CD14-positive monocyte (primary cell): ENCODE measurements around the gene SIGLEC9. TPM values are rescaled to one million over a fixed set of nuclear protein-coding genes. Genes with fewer than 3 reads are reported as not detected.

Source experiments
- DNase-seq, 3 donors: peaks; one replicate each; pipeline ENCODE4 v3.0.0-alpha.2; 2011 to 2022
- H2AFZ ChIP-seq: 2 replicates; pipeline ENCODE4 v1.6.0; 2012; ENCODE audit warnings: mild to moderate bottlenecking, low read depth, low read length, inconsistent platforms; ENCODE audit not compliant: insufficient read depth, poor library complexity, severe bottlenecking
- H3K27ac ChIP-seq, 2 donors: 1 replicate in 1 of 2; 2 replicates in 1 of 2; pipeline ENCODE4 v1.5.1; 2012 to 2013; ENCODE audit warnings: low read length in 2 of 2, control low read depth in 1 of 2, inconsistent platforms in 1 of 2, low read depth in 1 of 2, mild to moderate bottlenecking in 1 of 2
- H3K27me3 ChIP-seq, 2 donors: one replicate each; pipeline versions ENCODE4 v1.6.0 to v1.6.1; 2011 to 2013; ENCODE audit warnings: low read length in 2 of 2; ENCODE audit not compliant: control insufficient read depth in 2 of 2, insufficient read depth in 2 of 2
- H3K36me3 ChIP-seq, 2 donors: replicated peaks in 1 of 2; 1 replicate in 1 of 2; 2 replicates in 1 of 2; pipeline versions ENCODE4 v1.5.1 to v1.6.1; 2012 to 2013; ENCODE audit warnings: low read length in 2 of 2, control low read depth in 1 of 2, inconsistent platforms in 1 of 2, mild to moderate bottlenecking in 1 of 2; ENCODE audit not compliant: insufficient read depth in 2 of 2, control insufficient read depth in 1 of 2
- H3K4me1 ChIP-seq, 2 donors: 1 replicate in 1 of 2; 2 replicates in 1 of 2; pipeline versions ENCODE4 v1.5.1 to v1.6.1; 2012 to 2013; ENCODE audit warnings: low read length in 2 of 2, control low read depth in 1 of 2, inconsistent platforms in 1 of 2, mild to moderate bottlenecking in 1 of 2, moderate library complexity in 1 of 2; ENCODE audit not compliant: insufficient read depth in 2 of 2, control insufficient read depth in 1 of 2
- H3K4me2 ChIP-seq: replicated peaks from 2 replicates; pipeline ENCODE3; 2012; ENCODE audit warnings: low read length, moderate library complexity, mild to moderate bottlenecking; ENCODE audit not compliant: poor library complexity, severe bottlenecking; ENCODE audit errors: extremely low read depth
- H3K4me3 ChIP-seq, 3 experiments: fragments of 200-600 bp in 1 of 3; sonication (generic) in 1 of 3; replicated peaks in 1 of 3; 1 replicate in 2 of 3; 2 replicates in 1 of 3; pipeline ENCODE4 v1.5.1; 2011 to 2013; ENCODE audit warnings: low read length in 3 of 3, mild to moderate bottlenecking in 3 of 3, control low read depth in 2 of 3, low read depth in 2 of 3, inconsistent platforms in 1 of 3, moderate library complexity in 1 of 3
- H3K79me2 ChIP-seq: 2 replicates; pipeline ENCODE4 v1.6.0; 2012; ENCODE audit warnings: mild to moderate bottlenecking, control low read depth, inconsistent platforms, low read length, moderate library complexity; ENCODE audit not compliant: insufficient read depth
- H3K9ac ChIP-seq: 2 replicates; pipeline ENCODE4 v1.6.0; 2017; ENCODE audit warnings: low read length, mild to moderate bottlenecking; ENCODE audit not compliant: insufficient read depth, poor library complexity, severe bottlenecking
- H3K9me3 ChIP-seq, 2 donors: replicated peaks in 1 of 2; 1 replicate in 1 of 2; 2 replicates in 1 of 2; pipeline versions ENCODE4 v1.5.1 to v1.6.1; 2012 to 2013; ENCODE audit warnings: low read length in 2 of 2, control low read depth in 1 of 2; ENCODE audit not compliant: control insufficient read depth in 1 of 2, insufficient read depth in 1 of 2
- H4K20me1 ChIP-seq: 2 replicates; pipeline ENCODE4 v1.6.0; 2012; ENCODE audit warnings: mild to moderate bottlenecking, low read length, control low read depth, moderate library complexity; ENCODE audit not compliant: insufficient read depth
- H3K27ac Mint-ChIP-seq, 7 donors: one replicate each; pipeline ENCODE4 v1.8.0; 2020; ENCODE audit warnings: mild to moderate bottlenecking in 7 of 7, mixed read lengths in 7 of 7, moderate library complexity in 6 of 7, inconsistent platforms in 2 of 7
- H3K27me3 Mint-ChIP-seq, 3 donors: one replicate each; pipeline ENCODE4 v1.8.0; 2021 to 2022; ENCODE audit warnings: low read depth in 3 of 3, mild to moderate bottlenecking in 3 of 3, mixed read lengths in 3 of 3, moderate library complexity in 3 of 3, inconsistent platforms in 1 of 3
- H3K36me3 Mint-ChIP-seq, 2 donors: one replicate each; pipeline ENCODE4 v1.8.0; 2020; ENCODE audit warnings: mixed read lengths in 2 of 2, inconsistent platforms in 1 of 2, mild to moderate bottlenecking in 1 of 2
- H3K4me1 Mint-ChIP-seq: one replicate; pipeline ENCODE4 v1.8.0; 2020; ENCODE audit warnings: mild to moderate bottlenecking, mixed read lengths
- H3K4me3 Mint-ChIP-seq, 2 donors: one replicate each; pipeline ENCODE4 v1.8.0; 2020; ENCODE audit warnings: mild to moderate bottlenecking in 2 of 2, mixed read lengths in 2 of 2, moderate library complexity in 1 of 2
- H3K9me3 Mint-ChIP-seq, 7 donors: one replicate each; pipeline ENCODE4 v1.8.0; 2020 to 2022; ENCODE audit warnings: mixed read lengths in 7 of 7, mild to moderate bottlenecking in 6 of 7, moderate library complexity in 6 of 7, inconsistent platforms in 2 of 7
- WGBS: methylation state at CpG from one replicate; pipeline ENCODE4 v1.1.5; 2013; ENCODE audit warnings: missing lambda C conversion rate; ENCODE audit not compliant: insufficient coverage; 5-methylcytosine and 5-hydroxymethylcytosine counted together
- intact Hi-C, 2 donors: fragments of 100-400 bp; cut with micrococcal nuclease; formaldehyde crosslinking; loops; one replicate each; pipeline versions ENCODE4 v1.15.0 to v1.15.1; 2023
- polyA plus RNA-seq, 3 donors: library from polyadenylated mRNA; depleted of rRNA in 1 of 3; unstranded in 2 of 3; stranded (reverse) in 1 of 3; fragments of 300-500 nt in 2 of 3; fragments of >200 nt in 1 of 3; fragmentation: Illumina TruSeq in 2 of 3; gene quantifications; 1 replicate in 2 of 3; 2 replicates in 1 of 3; pipeline ENCODE4 v1.2.3, GENCODE V29; 2012 to 2021
- TF ChIP-seq, protein P1 (sequence below): fragments of 200-600 bp; IDR thresholded peaks from one replicate; pipeline ENCODE4 v1.8.0; 2022; ENCODE audit warnings: antibody characterized with exemption, mild to moderate bottlenecking

Gene SIGLEC9
- polyA plus RNA-seq, 3 donors: 87.5 to 137 (median 133) TPM

DNA sequence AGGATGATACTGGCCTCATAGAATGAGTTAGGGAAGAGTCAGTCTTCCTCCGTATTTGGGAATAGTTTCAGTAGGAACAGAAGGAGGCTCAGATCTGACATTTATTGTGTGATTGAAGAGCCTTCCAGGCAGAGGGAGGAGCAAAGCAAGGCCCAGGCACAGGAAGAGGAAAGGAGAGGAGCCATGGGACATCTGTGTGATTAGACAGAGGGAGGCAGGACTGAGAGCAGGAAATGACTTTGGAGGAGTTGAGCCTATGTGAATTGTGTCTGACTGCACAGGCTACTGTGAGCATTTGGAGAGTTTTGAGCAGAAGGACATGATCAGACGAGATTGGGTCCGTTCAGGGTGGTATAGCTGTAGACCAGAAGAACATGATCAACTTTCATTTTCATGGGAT, 25.9 kb downstream of the SIGLEC9 start:
- peaks cover 63% of the 10 kb centered on the region for H3K79me2 ChIP-seq
- Mint-ChIP-seq H3K4me1 (peaks cover 53% of the 10 kb centered on the region), H3K4me3 (no peak overlapping the region), H3K9me3 (peaks cover 0 to 5% (median 0%) of the 10 kb centered on the region in 7 donors), H3K27ac (no peak overlapping the region), H3K27me3 (peaks cover 0 to 4% (median 2%) of the 10 kb centered on the region in 3 donors), H3K36me3 (peaks cover 80 to 91% of the 10 kb centered on the region in 2 donors)
- H3K4me1 ChIP-seq: peaks cover 38 to 56% of the 10 kb centered on the region in 2 donors
- WGBS: 92% methylated on average over 3 of the region's 3 CpGs
- TF ChIP-seq, protein P1, sequence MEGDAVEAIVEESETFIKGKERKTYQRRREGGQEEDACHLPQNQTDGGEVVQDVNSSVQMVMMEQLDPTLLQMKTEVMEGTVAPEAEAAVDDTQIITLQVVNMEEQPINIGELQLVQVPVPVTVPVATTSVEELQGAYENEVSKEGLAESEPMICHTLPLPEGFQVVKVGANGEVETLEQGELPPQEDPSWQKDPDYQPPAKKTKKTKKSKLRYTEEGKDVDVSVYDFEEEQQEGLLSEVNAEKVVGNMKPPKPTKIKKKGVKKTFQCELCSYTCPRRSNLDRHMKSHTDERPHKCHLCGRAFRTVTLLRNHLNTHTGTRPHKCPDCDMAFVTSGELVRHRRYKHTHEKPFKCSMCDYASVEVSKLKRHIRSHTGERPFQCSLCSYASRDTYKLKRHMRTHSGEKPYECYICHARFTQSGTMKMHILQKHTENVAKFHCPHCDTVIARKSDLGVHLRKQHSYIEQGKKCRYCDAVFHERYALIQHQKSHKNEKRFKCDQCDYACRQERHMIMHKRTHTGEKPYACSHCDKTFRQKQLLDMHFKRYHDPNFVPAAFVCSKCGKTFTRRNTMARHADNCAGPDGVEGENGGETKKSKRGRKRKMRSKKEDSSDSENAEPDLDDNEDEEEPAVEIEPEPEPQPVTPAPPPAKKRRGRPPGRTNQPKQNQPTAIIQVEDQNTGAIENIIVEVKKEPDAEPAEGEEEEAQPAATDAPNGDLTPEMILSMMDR: no peak
- H3K9ac ChIP-seq: no peak overlapping the region
- H3K4me3 ChIP-seq: no peak overlapping the region
- H3K27me3 ChIP-seq: no peaks in the 10 kb centered on the region
- no peak overlapping the region for H2AFZ ChIP-seq
- no peaks in the 10 kb centered on the region for H3K9me3 ChIP-seq
- no peak overlapping the region for H3K27ac ChIP-seq
- intact Hi-C loops: no loop called here
- H3K36me3 ChIP-seq: peaks cover 64 to 83% of the 10 kb centered on the region in 2 donors
- no peak overlapping the region for H3K4me2 ChIP-seq
- H4K20me1 ChIP-seq: peaks cover 35% of the 10 kb centered on the region
- DNase-seq: no peak

DNA sequence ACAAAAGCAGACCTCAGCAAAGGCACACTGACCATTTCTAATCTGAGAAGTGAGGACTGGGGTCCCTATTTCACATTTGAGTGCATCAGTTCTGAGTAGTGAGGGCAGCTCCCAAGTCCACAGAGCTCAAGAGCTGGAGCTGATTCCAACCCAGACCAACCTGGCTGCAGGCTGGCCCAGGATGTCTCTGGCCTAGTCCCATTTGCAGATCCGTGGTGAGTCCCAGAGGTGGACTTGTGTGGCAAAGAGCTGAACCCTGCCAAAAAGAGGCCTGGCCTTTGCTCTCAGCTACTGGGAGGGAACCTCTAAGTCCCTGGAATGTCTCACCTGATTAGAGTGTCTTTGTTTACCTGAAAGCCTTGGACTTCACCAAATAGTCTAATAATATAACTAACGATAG, 32.0 kb downstream of the SIGLEC9 start:
- no peak overlapping the region for H3K4me2 ChIP-seq
- H3K27ac Mint-ChIP-seq: no peak overlapping the region
- intact Hi-C loops: no loop called here

More for the DNA sequence above, 32.0 kb downstream of the SIGLEC9 start:
- no peak overlapping the region for H3K27ac ChIP-seq
- peaks cover 2 to 8% (median 3%) of the 10 kb centered on the region in 3 donors for H3K27me3 Mint-ChIP-seq
- H3K9me3 Mint-ChIP-seq: peaks cover 0 to 4% (median 0%) of the 10 kb centered on the region in 7 donors
- no peak overlapping the region for H3K9ac ChIP-seq
- no peak overlapping the region for H3K4me3 Mint-ChIP-seq
- H3K9me3 ChIP-seq: no peaks in the 10 kb centered on the region
- no peaks in the 10 kb centered on the region for H3K27me3 ChIP-seq
- peaks cover 20% of the 10 kb centered on the region for H4K20me1 ChIP-seq
- no peak for DNase-seq
- no peak overlapping the region for H2AFZ ChIP-seq
- H3K4me1 Mint-ChIP-seq: peaks cover 12% of the 10 kb centered on the region
- peaks cover 46 to 54% of the 10 kb centered on the region in 2 donors for H3K36me3 ChIP-seq
- peaks cover 8 to 13% of the 10 kb centered on the region in 2 donors for H3K4me1 ChIP-seq
- 88% methylated on average over 2 of the region's 2 CpGs for WGBS
- peaks cover 50 to 51% of the 10 kb centered on the region in 2 donors for H3K36me3 Mint-ChIP-seq
- H3K4me3 ChIP-seq: no peak overlapping the region
- H3K79me2 ChIP-seq: peaks cover 11% of the 10 kb centered on the region
- TF ChIP-seq, protein P1: no peak
